ENCODE data around the gene FHDC1.

The FHDC1 gene

GRCh38 chr4:152961014-152961772 lies 25.1 kb downstream of the FHDC1 start:
- DNase-seq: no peak

GRCh38 chr4:152961773-152962115 lies 25.6 kb downstream of the FHDC1 start:
- DNase-seq: no peak

- no peak for DNase-seq
These were observed 26.0 kb downstream of the FHDC1 start for GRCh38 chr4:152962150-152962549.

GRCh38 chr4:152964335-152964734 lies 28.2 kb downstream of the FHDC1 start:
- no peak for DNase-seq

- peak; percentile 17 for DNase-seq
These were observed 29.5 kb downstream of the FHDC1 start for GRCh38 chr4:152965611-152966010.

GRCh38 chr4:152967907-152968306 lies 31.8 kb downstream of the FHDC1 start:
- DNase-seq: no peak

- no peak for DNase-seq
These were observed 32.8 kb downstream of the FHDC1 start for GRCh38 chr4:152968806-152969394.

GRCh38 chr4:152970102-152970820 lies 34.1 kb downstream of the FHDC1 start:
- DNase-seq: peak; percentile 85

GRCh38 chr4:152971053-152971452 lies 34.9 kb downstream of the FHDC1 start:
- DNase-seq: no peak

- DNase-seq: peak; percentile 91
These were observed 36.9 kb downstream of the FHDC1 start for GRCh38 chr4:152972821-152973628.

GRCh38 chr4:152973629-152974467 lies 37.7 kb downstream of the FHDC1 start:
- DNase-seq: no peak

- DNase-seq: no peak
These were observed 38.6 kb downstream of the FHDC1 start for GRCh38 chr4:152974468-152975379.

GRCh38 chr4:152975380-152976211 lies 39.5 kb downstream of the FHDC1 start:
- no peak for DNase-seq

GRCh38 chr4:152976212-152976761 lies 40.2 kb downstream of the FHDC1 start:
- no peak for DNase-seq

GRCh38 chr4:152979731-152980330 lies 43.7 kb downstream of the FHDC1 start:
- no peak for DNase-seq

GRCh38 chr4:152981278-152981677 lies 45.2 kb downstream of the FHDC1 start:
- DNase-seq: peak; percentile 37

- no peak for DNase-seq
These were observed 45.7 kb downstream of the FHDC1 start for GRCh38 chr4:152981842-152982241.

- no peak for DNase-seq
These were observed 47.1 kb downstream of the FHDC1 start for GRCh38 chr4:152983221-152983620.

- peak; percentile 64 for DNase-seq
These were observed 47.8 kb downstream of the FHDC1 start for GRCh38 chr4:152983774-152984411.
